RPMI8226 (cell line): Measurements from ENCODE around the gene SUN1.
"Not testable (repeated sequence)": the region's sequence is repeated elsewhere in the genome, so short reads cannot be mapped to it uniquely, and the experiment has no call there.

Experiments used
- DNase-seq: peaks from one replicate; pipeline ENCODE4 v3.0.0-alpha.2; 2015

SUN1 gene

DNA sequence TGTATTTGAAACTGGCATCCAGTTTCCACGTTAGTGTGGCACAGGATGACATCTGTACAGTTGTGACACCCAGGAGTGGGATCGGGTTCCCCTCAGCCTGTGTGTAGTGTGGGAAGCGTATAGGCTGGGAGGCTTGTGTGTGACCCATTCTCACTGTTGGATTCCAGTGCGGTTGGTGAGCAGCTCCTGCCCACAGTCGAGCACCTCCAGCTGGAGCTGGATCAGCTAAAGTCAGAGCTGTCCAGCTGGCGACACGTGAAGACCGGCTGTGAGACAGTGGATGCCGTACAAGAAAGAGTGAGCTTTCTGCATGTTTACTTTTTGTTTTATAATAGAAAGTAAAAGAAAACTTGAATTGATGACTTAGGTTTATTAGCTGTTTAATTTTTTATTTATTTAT is 25.4 kb downstream of the SUN1 start:
- DNase-seq: no peak

- DNase-seq: no peak
These were observed 27.2 kb downstream of the SUN1 start for GRCh38 chr7:859359-860030.

GRCh38 chr7:860149-860548 is 27.9 kb downstream of the SUN1 start:
- DNase-seq: no peak

GRCh38 chr7:861222-861621 is 28.9 kb downstream of the SUN1 start:
- DNase-seq: no peak

GRCh38 chr7:862157-862556 is 29.9 kb downstream of the SUN1 start:
- no peak for DNase-seq

- DNase-seq: no peak
These were observed 30.8 kb downstream of the SUN1 start for GRCh38 chr7:863106-863505.

DNA sequence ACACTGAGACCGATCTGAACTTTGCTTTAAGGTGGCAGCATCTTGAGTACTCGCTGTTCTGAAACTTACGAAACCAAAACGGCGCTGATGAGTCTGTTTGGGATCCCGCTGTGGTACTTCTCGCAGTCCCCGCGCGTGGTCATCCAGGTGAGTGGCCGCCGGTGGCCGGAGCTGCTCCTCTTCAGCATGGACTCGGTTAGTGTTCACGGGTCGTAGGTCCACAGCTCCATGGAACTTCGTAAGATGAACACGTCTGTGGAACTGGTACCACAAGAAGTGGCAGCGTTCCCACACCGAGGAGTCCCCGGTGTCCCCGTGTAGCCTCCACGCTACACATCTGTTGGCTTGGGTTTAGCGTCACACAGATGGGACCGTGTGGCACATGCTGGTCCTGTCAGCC is 33.6 kb downstream of the SUN1 start:
- DNase-seq: no peak

DNA sequence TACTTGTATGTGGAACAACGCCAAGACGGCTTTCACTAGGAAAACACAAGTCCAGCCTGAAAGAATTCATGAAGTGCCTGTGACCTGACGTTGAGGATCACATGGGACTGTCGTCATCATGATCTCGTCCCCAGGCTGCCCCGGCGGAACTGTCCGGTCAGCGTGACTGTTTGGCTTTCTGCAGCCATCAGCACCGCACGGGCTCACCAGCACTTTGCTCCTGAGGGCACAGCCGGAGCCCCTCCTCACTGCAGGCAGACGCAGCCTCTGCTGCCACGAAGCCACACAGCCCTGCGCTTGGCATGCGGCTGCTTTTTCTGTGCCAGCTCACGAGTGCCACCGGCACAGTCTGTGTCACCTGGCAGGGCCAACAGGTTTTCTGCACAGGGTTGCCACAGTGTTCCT is 34.7 kb downstream of the SUN1 start:
- DNase-seq: no peak

DNA sequence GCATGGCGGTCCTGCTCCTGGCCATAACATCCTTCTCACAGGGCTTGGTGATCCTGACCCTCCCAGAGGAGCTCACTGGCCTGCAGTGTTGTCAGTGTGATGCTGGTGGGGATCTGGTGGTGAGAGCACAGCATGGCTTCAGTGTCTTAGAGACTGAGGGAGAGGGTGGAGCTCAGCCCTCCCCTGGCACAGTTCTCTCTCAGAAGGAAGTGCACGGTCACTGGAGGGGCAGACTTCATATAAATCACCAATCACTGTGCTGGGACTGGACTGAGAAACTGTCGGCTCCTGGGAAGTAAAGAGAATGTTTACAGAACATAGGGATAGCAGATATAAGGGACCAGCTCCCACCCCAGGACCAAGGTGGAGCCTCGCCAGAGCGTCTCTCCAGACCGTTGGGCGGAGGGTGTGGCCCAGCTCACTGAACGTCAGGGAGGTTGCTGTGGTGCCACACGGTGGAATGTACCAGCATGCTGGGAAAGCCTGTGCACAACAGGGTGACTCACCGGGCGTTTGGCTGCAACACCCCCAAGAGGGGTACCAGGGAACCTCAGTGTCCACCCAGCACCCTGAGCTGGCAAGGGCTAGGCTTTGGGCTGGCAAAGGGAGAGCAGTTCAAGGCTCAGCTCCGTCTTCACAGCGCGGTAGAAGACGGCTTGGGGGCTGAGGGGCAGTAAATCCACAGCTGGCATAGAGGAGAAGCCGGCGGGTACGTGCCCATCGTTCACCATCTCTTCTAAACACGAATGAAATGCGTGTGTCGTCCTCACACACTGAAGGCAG is 35.3 kb downstream of the SUN1 start:
- no peak for DNase-seq

GRCh38 chr7:868189-868486 is 35.9 kb downstream of the SUN1 start:
- DNase-seq: no peak

GRCh38 chr7:869348-869747 is 37.1 kb downstream of the SUN1 start:
- DNase-seq: no peak

GRCh38 chr7:871900-872537 is 39.7 kb downstream of the SUN1 start:
- DNase-seq: no peak

DNA sequence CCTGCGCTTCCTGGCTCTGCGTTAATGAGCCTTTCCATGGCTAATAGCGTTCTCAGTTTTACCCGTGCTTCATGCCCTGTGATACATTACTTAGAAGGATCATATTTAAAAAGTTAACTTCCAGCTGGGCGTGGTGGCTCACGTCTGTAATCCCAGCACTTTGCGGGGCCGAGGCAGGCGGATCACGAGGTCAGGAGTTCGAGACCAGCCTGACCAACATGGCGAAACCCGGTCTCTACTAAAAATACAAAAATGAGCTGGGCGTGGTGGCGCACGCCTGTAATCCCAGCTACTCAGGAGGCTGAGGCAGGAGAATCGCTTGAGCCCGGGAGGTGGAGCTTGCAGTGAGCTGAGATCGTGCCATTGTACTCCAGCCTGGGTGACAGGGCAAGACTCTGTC is 40.4 kb downstream of the SUN1 start:
- not testable (repeated sequence) for DNase-seq

DNA sequence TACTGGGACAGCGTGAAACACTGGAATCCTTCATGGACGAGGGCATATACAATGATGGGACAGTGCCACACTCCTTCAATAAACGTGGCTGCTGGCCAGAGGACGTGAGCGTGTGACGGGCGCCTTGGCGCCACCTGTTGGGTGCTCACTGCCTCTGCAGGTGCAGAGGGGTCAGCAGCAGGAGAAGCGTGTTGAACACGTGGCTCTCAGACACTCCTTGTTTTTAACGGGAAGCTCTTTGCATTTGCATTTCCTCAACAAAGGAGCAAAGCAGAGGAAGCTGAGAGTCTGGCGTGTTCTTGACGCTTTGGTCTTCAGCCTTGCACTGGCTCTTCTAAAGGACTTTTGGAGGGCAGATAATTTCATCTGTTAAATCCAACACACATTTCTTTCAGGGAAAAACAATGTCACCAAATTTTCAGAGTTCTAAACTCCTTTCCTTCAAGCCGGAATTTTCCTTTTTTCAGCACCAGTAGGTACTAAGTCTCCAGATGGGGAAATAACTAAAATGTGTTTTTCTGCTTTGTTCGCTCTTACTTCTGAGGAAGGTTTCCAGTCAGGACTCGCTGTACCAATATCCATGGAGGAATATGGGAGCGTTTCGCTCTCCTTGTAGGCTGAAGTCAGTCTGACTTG is 41.2 kb downstream of the SUN1 start:
- peak; percentile 72 for DNase-seq

GRCh38 chr7:874031-874749 is 41.9 kb downstream of the SUN1 start:
- no peak for DNase-seq

DNA sequence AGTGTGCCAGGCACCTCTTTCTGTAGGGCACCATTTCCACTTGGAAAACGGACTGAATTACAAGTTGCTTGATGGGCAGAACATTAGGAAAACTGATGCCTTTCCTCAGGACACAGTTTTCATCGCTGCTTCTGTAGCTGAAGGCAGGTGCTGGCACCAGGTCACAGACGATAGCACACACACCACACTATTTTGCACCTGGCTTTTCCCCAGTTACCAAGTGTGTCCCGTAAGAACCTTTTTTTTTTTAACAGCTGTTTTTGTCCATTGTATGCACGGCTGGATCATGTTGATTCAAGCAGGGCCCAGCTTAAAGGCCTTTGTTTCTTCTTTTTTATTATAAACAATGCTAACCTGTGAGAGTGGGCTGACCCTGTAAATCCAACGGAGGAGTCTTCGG is 42.8 kb downstream of the SUN1 start:
- no peak for DNase-seq

- DNase-seq: no peak
These were observed 43.3 kb downstream of the SUN1 start for GRCh38 chr7:875476-876076.

GRCh38 chr7:876077-876971 is 44.0 kb downstream of the SUN1 start, which contains the start of gene GET4:
GET4 (plus strand) TSS chr7:876554; CDS start chr7:876646, 92 bp downstream.
- peak; percentile 97 for DNase-seq

DNA sequence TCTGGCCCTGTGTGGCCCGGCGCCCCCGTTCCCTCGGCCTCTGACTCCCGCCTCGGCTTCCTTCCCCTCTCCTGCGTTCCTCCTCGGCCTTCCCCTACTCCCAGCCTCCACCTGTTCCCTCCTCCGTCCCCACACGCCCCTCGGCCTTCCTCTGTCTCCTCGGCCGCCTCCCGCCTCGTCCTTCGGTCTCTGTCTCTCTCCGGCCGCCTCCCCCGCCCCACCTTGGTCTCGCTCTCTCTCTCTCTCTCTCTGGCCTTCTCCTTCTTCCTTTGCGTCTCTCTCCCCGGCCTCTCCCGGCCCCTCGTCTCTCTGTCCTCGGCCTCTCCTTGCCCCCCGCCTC is 44.7 kb downstream of the SUN1 start:
- peak; percentile 65 for DNase-seq

GRCh38 chr7:877312-878232 is 45.3 kb downstream of the SUN1 start:
- DNase-seq: peak; percentile 49

DNA sequence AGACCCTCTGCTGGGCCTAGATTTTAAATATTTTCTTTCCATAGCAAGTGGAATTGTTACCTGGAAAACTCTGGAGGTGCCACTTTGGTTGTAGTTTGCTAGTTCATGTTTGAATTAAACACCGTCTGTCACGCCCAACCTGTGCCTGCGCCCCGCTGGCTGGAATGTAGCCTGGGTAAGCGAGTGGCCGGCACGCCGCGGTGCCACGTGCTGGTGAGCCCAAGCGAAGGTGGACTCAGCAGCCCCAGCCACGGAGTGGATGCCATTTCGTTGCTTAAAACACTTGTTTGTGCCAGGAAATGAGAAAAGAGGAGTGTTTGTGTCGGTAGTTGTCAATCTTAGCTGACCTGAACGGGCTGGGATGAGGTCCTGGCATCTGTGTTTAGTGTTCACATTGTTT is 46.8 kb downstream of the SUN1 start:
- no peak for DNase-seq
